GM12878 (cell line): ENCODE data around the gene MCM9. TPM values are rescaled to one million over a fixed set of nuclear protein-coding genes. Genes with fewer than 3 reads are reported as not detected.

Experiments used
- ATAC-seq: fragments of 200-7000 bp; cut with Tn5 transposase; 3 replicates; pipeline ENCODE4 v1.9.1; 2020; ENCODE audit warnings: mild to moderate bottlenecking, moderate library complexity
- BruUV-seq: library from RNA; stranded (reverse); fragments of 400-500 nt; replicated peaks from 2 replicates; lab custom pipeline; 2021; lab: Mats Ljungman, UMichigan
- CTCF ChIA-PET: fragments of 300-600 bp; sonication (Branson Sonifier 250); formaldehyde crosslinking; extraction: SDS; loops from one replicate; lab custom pipeline; 2021; ENCODE audit warnings: inconsistent platforms; lab: Yijun Ruan, JAX
- POLR2A ChIA-PET: fragments of 350-600 bp; formaldehyde crosslinking; extraction: SDS; loops from one replicate; lab custom pipeline; 2021; ENCODE audit warnings: inconsistent platforms; lab: Charles Lee
- RAD21 ChIA-PET: fragments of 300-600 bp; sonication (Branson Sonifier 250); formaldehyde crosslinking; loops from one replicate; lab custom pipeline; 2023; ENCODE audit warnings: antibody characterized with exemption; ENCODE audit not compliant: unreplicated experiment; lab: Charles Lee
- SMC1A ChIA-PET: fragments of 300-600 bp; sonication (Branson Sonifier 250); formaldehyde crosslinking; loops from one replicate; lab custom pipeline; 2023; ENCODE audit not compliant: unreplicated experiment, uncharacterized antibody; lab: Charles Lee
- DNase-seq: peaks from one replicate; pipeline ENCODE4 v3.0.0-alpha.2; 2011; ENCODE audit warnings: low read depth, low spot score
- FAIRE-seq: peaks from 3 replicates; lab custom pipeline; 2011; peaks lifted over from hg19 to GRCh38; lab: Jason Lieb, UNC
- H2AFZ ChIP-seq: 2 replicates; pipeline ENCODE4 v1.6.0; 2011; ENCODE audit warnings: low read depth, low read length, control low read depth; ENCODE audit not compliant: control insufficient read depth
- H3K27ac ChIP-seq: 2 replicates; pipeline ENCODE4 v1.5.1; 2011; ENCODE audit warnings: control low read depth; ENCODE audit not compliant: control insufficient read depth, insufficient read depth
- H3K27me3 ChIP-seq, 2 experiments: replicated peaks in 1 of 2; 2 replicates each; pipeline versions ENCODE4 v1.6.0 to v1.6.1; 2011; ENCODE audit warnings: low read length in 1 of 2; ENCODE audit not compliant: control insufficient read depth in 2 of 2, insufficient read depth in 2 of 2
- H3K36me3 ChIP-seq, 2 experiments: 2 replicates each; pipeline ENCODE4 v1.5.1; 2011; ENCODE audit warnings: low read length in 1 of 2; ENCODE audit not compliant: control insufficient read depth in 2 of 2, insufficient read depth in 2 of 2
- H3K4me1 ChIP-seq: 2 replicates; pipeline ENCODE4 v1.6.1; 2011; ENCODE audit warnings: mild to moderate bottlenecking, low read length, moderate library complexity, mixed read lengths; ENCODE audit not compliant: control insufficient read depth, insufficient read depth
- H3K4me2 ChIP-seq: 2 replicates; pipeline ENCODE4 v1.6.0; 2011; ENCODE audit warnings: control low read depth; ENCODE audit not compliant: control insufficient read depth, insufficient read depth
- H3K4me3 ChIP-seq: fragments of 200-600 bp; sonication (generic); 2 replicates; pipeline ENCODE4 v1.5.1; 2016
- H3K79me2 ChIP-seq: 2 replicates; pipeline ENCODE4 v1.6.0; 2011; ENCODE audit warnings: low read length; ENCODE audit not compliant: control insufficient read depth, insufficient read depth
- H3K9ac ChIP-seq: 2 replicates; pipeline ENCODE4 v1.8.0; 2011; ENCODE audit warnings: low read length, control low read depth, mixed read lengths; ENCODE audit not compliant: control insufficient read depth, insufficient read depth
- H3K9me3 ChIP-seq: replicated peaks from 3 replicates; pipeline ENCODE4 v1.5.1; 2011; ENCODE audit warnings: mild to moderate bottlenecking, low read length; ENCODE audit not compliant: control insufficient read depth, insufficient read depth
- H4K20me1 ChIP-seq: 2 replicates; pipeline ENCODE4 v1.6.0; 2011; ENCODE audit not compliant: control insufficient read depth, insufficient read depth
- CHD1 ChIP-seq: IDR thresholded peaks from 2 replicates; pipeline ENCODE4 v1.6.1; 2012; ENCODE audit warnings: low read depth, low read length, improper control_type of control experiment
- GATAD2B ChIP-seq: fragments of 450-650 bp; conservative IDR thresholded peaks from 2 replicates; pipeline ENCODE4 v1.6.1; 2017; ENCODE audit warnings: low read depth, mild to moderate bottlenecking, moderate library complexity
- HCFC1 ChIP-seq: fragments of 150-350 bp; IDR thresholded peaks from 2 replicates; pipeline ENCODE4 v1.6.1; 2014; ENCODE audit warnings: low read length
- KAT2A ChIP-seq: conservative IDR thresholded peaks from 2 replicates; pipeline ENCODE4 v1.6.1; 2011; ENCODE audit warnings: low read depth, low read length; ENCODE audit not compliant: control insufficient read depth
- KLF5 ChIP-seq: fragments of 450-650 bp; IDR thresholded peaks from 2 replicates; pipeline ENCODE4 v1.6.1; 2014; ENCODE audit warnings: mild to moderate bottlenecking; ENCODE audit not compliant: partially characterized antibody
- MEF2A ChIP-seq: IDR thresholded peaks from 2 replicates; pipeline ENCODE4 v1.6.1; 2011; ENCODE audit warnings: low read depth, mild to moderate bottlenecking, low read length, moderate library complexity; ENCODE audit not compliant: insufficient read depth
- NR2C2 ChIP-seq: IDR thresholded peaks from 2 replicates; pipeline ENCODE4 v1.6.1; 2011; ENCODE audit warnings: borderline replicate concordance, low read depth; ENCODE audit not compliant: control insufficient read depth, insufficient read length
- NR2F1 ChIP-seq: fragments of 450-650 bp; conservative IDR thresholded peaks from 2 replicates; pipeline ENCODE4 v1.6.1; 2017; ENCODE audit warnings: mild to moderate bottlenecking
- NRF1 ChIP-seq: conservative IDR thresholded peaks from 2 replicates; pipeline ENCODE4 v1.6.1; 2011; ENCODE audit warnings: mild to moderate bottlenecking, low read depth, low read length, improper control_type of control experiment
- SMAD5 ChIP-seq: IDR thresholded peaks from 2 replicates; pipeline ENCODE4 v1.6.1; 2016; ENCODE audit warnings: antibody characterized with exemption, low read depth
- SMC3 ChIP-seq: IDR thresholded peaks from 2 replicates; pipeline ENCODE4 v1.6.1; 2011; ENCODE audit warnings: low read length, improper control_type of control experiment, borderline replicate concordance
- YBX1 ChIP-seq: fragments of 450-650 bp; IDR thresholded peaks from 2 replicates; pipeline ENCODE4 v1.6.1; 2016; ENCODE audit warnings: antibody characterized with exemption
- WGBS: methylation state at CpG from one replicate; pipeline ENCODE4 v1.1.6; 2016; ENCODE audit warnings: low lambda C conversion rate; ENCODE audit not compliant: insufficient replicate concordance, insufficient coverage; ENCODE audit errors: missing lambda C conversion rate; 5-methylcytosine and 5-hydroxymethylcytosine counted together
- in situ Hi-C: fragments of 300-500 bp; cut with MboI; formaldehyde crosslinking; loops from 9 replicates; pipeline ENCODE4 v1.14.3; 2018; ENCODE audit warnings: mixed read lengths
- intact Hi-C: fragments of 100-400 bp; cut with micrococcal nuclease; formaldehyde crosslinking; loops from one replicate; pipeline ENCODE4 v1.14.2; 2022; ENCODE audit not compliant: unreplicated experiment
- polyA plus RNA-seq, 11 experiments: library from polyadenylated mRNA; depleted of rRNA in 4 of 11; unstranded in 6 of 11; stranded (reverse) in 5 of 11; fragments of >200 nt; fragmentation: Nextera tagmentation in 4 of 11; fragmentation: Illumina TruSeq in 1 of 11; extraction: Ambion mirVana in 4 of 11; extraction: Trizol in 1 of 11; gene quantifications; 1 replicate in 1 of 11; 2 replicates in 10 of 11; pipeline versions ENCODE4 v1.2.1 to v1.2.3, GENCODE V29; 2011 to 2016; ENCODE audit warnings: inconsistent platforms in 2 of 11, missing spikeins in 2 of 11, low read depth in 1 of 11
- total RNA-seq, 4 experiments: library from RNA; depleted of rRNA in 3 of 4; stranded (reverse); fragments of >200 nt in 3 of 4; fragmentation: Illumina TruSeq in 1 of 4; extraction: Trizol in 1 of 4; gene quantifications; 2 replicates each; pipeline versions ENCODE4 v1.2.1 to v1.2.3, GENCODE V29; 2013 to 2021
- TF ChIP-seq, protein P1 (sequence below): fragments of 450-650 bp; IDR thresholded peaks from 2 replicates; pipeline ENCODE4 v1.6.1; 2017; ENCODE audit warnings: antibody characterized with exemption, mild to moderate bottlenecking, moderate library complexity
- TF ChIP-seq, protein P2 (sequence below): IDR thresholded peaks from 2 replicates; pipeline ENCODE4 v1.6.1; 2011; ENCODE audit warnings: low read depth, low read length, improper control_type of control experiment, borderline replicate concordance
- TF ChIP-seq, protein P3 (sequence below): IDR thresholded peaks from 2 replicates; pipeline ENCODE4 v1.6.1; 2012; ENCODE audit warnings: low read depth, low read length, improper control_type of control experiment

MCM9 gene
- total and polyA plus RNA-seq, 10 of the 15 experiments (the other 5 are each of a cell fraction or from before 2014, with no cell fraction given): 3.4 to 18.5 (median 9.7) TPM

DNA sequence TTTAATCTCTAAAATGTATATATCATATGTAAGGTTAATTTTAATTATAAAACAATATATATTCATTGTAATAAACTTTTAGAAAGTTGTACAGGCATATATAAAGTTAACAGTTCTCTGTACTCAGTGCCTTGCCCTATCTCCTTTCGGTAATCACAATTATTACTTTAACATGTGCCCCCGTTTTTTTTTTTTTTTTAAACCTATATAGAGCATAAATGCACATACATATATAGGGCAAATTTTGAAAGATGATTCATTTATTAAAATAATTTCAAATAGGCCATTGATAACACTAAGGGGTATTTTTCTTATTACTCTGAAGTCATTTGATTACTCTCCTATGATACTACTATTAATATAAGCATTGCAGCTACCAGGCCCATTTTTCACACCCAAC is 39.1 kb downstream of the MCM9 start:
- TF ChIP-seq NRF1 (no peak), NR2C2 (no peak), YBX1 (no peak), KLF5 (no peak), HCFC1 (no peak), SMC3 (no peak), GATAD2B (no peak), CHD1 (no peak), NR2F1 (no peak), KAT2A (no peak), MEF2A (no peak), SMAD5 (no peak)
- TF ChIP-seq, protein P1, sequence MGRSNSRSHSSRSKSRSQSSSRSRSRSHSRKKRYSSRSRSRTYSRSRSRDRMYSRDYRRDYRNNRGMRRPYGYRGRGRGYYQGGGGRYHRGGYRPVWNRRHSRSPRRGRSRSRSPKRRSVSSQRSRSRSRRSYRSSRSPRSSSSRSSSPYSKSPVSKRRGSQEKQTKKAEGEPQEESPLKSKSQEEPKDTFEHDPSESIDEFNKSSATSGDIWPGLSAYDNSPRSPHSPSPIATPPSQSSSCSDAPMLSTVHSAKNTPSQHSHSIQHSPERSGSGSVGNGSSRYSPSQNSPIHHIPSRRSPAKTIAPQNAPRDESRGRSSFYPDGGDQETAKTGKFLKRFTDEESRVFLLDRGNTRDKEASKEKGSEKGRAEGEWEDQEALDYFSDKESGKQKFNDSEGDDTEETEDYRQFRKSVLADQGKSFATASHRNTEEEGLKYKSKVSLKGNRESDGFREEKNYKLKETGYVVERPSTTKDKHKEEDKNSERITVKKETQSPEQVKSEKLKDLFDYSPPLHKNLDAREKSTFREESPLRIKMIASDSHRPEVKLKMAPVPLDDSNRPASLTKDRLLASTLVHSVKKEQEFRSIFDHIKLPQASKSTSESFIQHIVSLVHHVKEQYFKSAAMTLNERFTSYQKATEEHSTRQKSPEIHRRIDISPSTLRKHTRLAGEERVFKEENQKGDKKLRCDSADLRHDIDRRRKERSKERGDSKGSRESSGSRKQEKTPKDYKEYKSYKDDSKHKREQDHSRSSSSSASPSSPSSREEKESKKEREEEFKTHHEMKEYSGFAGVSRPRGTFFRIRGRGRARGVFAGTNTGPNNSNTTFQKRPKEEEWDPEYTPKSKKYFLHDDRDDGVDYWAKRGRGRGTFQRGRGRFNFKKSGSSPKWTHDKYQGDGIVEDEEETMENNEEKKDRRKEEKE: no peak
- TF ChIP-seq, protein P2, sequence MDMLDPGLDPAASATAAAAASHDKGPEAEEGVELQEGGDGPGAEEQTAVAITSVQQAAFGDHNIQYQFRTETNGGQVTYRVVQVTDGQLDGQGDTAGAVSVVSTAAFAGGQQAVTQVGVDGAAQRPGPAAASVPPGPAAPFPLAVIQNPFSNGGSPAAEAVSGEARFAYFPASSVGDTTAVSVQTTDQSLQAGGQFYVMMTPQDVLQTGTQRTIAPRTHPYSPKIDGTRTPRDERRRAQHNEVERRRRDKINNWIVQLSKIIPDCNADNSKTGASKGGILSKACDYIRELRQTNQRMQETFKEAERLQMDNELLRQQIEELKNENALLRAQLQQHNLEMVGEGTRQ: no peak
- TF ChIP-seq, protein P3, sequence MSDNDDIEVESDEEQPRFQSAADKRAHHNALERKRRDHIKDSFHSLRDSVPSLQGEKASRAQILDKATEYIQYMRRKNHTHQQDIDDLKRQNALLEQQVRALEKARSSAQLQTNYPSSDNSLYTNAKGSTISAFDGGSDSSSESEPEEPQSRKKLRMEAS: no peak
- TF ChIP-seq, all 136 proteins: peak for 0
- H3K79me2 ChIP-seq: peaks cover 86% of the 10 kb centered on the region
- in situ Hi-C loops (no loop called here), intact Hi-C loops (loop anchor here (2.0 to 10.0 kb wide), 6 partner anchors 39 to 449 kb away; partner anchors contain the start of genes CEP85L, MAN1A1 and MCM9)
- FAIRE-seq (no peak), DNase-seq (no peak), ATAC-seq (no peak)
- 38% methylated on average over 2 of the region's 2 CpGs for WGBS
- H3K27ac ChIP-seq: peak overlapping the region; percentile 90
- H3K4me1 ChIP-seq: peaks cover 11% of the 10 kb centered on the region
- SMC1A ChIA-PET: interaction anchor here (0.6 to 3.2 kb wide), 13 partner anchors 13 to 331 kb away, joined by 3 to 29 read pairs (median 5); partner anchors contain the start of gene MCM9
- H3K36me3 ChIP-seq: no peaks in the 10 kb centered on the region
- no peak overlapping the region; the same call in 1 of the 2 replicates for H2AFZ ChIP-seq
- CTCF ChIA-PET: interaction anchor here (0.8 to 3.9 kb wide), 21 partner anchors 8 to 330 kb away, joined by 3 to 22 read pairs (median 7); partner anchors contain the start of gene MCM9
- H3K4me3 ChIP-seq: peak overlapping the region; percentile 54
- H3K9me3 ChIP-seq: no peaks in the 10 kb centered on the region
- H3K4me2 ChIP-seq: peak overlapping the region; percentile 64
- no peaks in the 10 kb centered on the region for H3K27me3 ChIP-seq
- H3K9ac ChIP-seq: peak overlapping the region; percentile 92
- POLR2A ChIA-PET: interaction anchor here (0.6 to 2.5 kb wide), 7 partner anchors 11 to 189 kb away, joined by 3 to 12 read pairs (median 8); partner anchors contain the start of gene MCM9
- BruUV-seq: no TSS peak
- H4K20me1 ChIP-seq: no peaks in the 10 kb centered on the region
- RAD21 ChIA-PET: interaction anchor here (0.6 to 3.1 kb wide), 11 partner anchors 13 to 331 kb away, joined by 3 to 20 read pairs (median 6); no protein-coding TSS in a partner anchor
